RPMI7951 (cell line): ENCODE measurements around the gene BLOC1S4. TPM values are rescaled to one million over a fixed set of nuclear protein-coding genes. Genes with fewer than 3 reads are reported as not detected.
"Not testable (repeated sequence)": the region's sequence is repeated elsewhere in the genome, so short reads cannot be mapped to it uniquely, and the experiment has no call there.

Source experiments
- DNase-seq: peaks from one replicate; pipeline ENCODE4 v3.0.0-alpha.2; 2012; ENCODE audit warnings: low read depth
- total RNA-seq: library from RNA; depleted of rRNA; stranded (reverse); fragments of >200 nt; shearing (Covaris generic); gene quantifications from 2 replicates; pipeline ENCODE4 v1.2.3, GENCODE V29; 2014

BLOC1S4 gene
- total RNA-seq, 1 experiment from 2014 or later, result 11.5 TPM

GRCh38 chr4:6718932-6719610, 3.1 kb downstream of the BLOC1S4 start:
- DNase-seq, result no peak

- no peak for DNase-seq
Measured at GRCh38 chr4:6719611-6720179, 3.7 kb downstream of the BLOC1S4 start.

- peak; percentile 68 for DNase-seq
Measured at GRCh38 chr4:6720202-6720699, 4.3 kb downstream of the BLOC1S4 start.

- no peak for DNase-seq
Measured at GRCh38 chr4:6721121-6721520, 5.1 kb downstream of the BLOC1S4 start.

- no peak for DNase-seq
Measured at GRCh38 chr4:6722891-6723290, 6.9 kb downstream of the BLOC1S4 start.

GRCh38 chr4:6723851-6724250, 7.9 kb downstream of the BLOC1S4 start:
- no peak for DNase-seq

- DNase-seq, result peak; percentile 38
Measured at GRCh38 chr4:6724421-6725111, 8.6 kb downstream of the BLOC1S4 start.

- not testable (repeated sequence) for DNase-seq
Measured at GRCh38 chr4:6725427-6725961, 9.5 kb downstream of the BLOC1S4 start.

GRCh38 chr4:6727081-6727942, 11.3 kb downstream of the BLOC1S4 start:
- DNase-seq, result peak; percentile 84

- DNase-seq, result peak; percentile 61
Measured at GRCh38 chr4:6727943-6728250, 11.9 kb downstream of the BLOC1S4 start.

- no peak for DNase-seq
Measured at GRCh38 chr4:6728320-6729029, 12.5 kb downstream of the BLOC1S4 start.

- no peak for DNase-seq
Measured at GRCh38 chr4:6730603-6731317, 14.8 kb downstream of the BLOC1S4 start.

GRCh38 chr4:6731318-6731675, 15.3 kb downstream of the BLOC1S4 start:
- DNase-seq, result no peak

- no peak for DNase-seq
Measured at GRCh38 chr4:6731780-6732179, 15.8 kb downstream of the BLOC1S4 start.

- peak; percentile 89 for DNase-seq
Measured at GRCh38 chr4:6732441-6733357, 16.7 kb downstream of the BLOC1S4 start.

- no peak for DNase-seq
Measured at GRCh38 chr4:6733358-6734164, 17.6 kb downstream of the BLOC1S4 start.

GRCh38 chr4:6734165-6734786, 18.3 kb downstream of the BLOC1S4 start:
- DNase-seq, result no peak

- no peak for DNase-seq
Measured at GRCh38 chr4:6739920-6740319, 23.9 kb downstream of the BLOC1S4 start.
